Epithelial cell of prostate (primary cell): ENCODE data around the gene ECPAS.
"Not testable (repeated sequence)": the region's sequence is repeated elsewhere in the genome, so short reads cannot be mapped to it uniquely, and the experiment has no call there.

Experiments
- DNase-seq: peaks from one replicate; pipeline ENCODE4 v3.0.0-alpha.2; 2011; ENCODE audit warnings: low read depth, low spot score
- H3K27ac ChIP-seq: fragments of 450-650 bp; 2 replicates; pipeline ENCODE4 v1.5.1; 2017; ENCODE audit warnings: mild to moderate bottlenecking

The ECPAS gene

DNA sequence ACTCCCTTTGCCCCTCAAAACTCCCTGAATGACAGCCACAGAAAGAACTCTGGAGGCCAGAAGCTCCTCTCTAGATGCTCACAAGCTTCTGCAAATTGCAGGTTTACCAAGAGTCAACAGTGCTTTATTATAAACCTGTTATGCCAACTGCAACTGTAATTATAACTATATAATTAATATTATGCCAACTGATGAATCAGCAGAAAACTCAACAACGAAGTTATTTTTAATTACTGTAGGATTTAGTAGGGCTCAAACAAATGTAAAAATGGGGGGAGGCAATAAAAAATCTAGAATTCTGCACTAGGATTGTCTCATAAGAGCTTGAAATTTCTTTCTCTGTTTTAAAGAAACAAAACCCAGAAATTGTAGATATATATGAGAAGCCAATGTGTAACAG lies 117.2 kb downstream of the ECPAS start:
- no peak overlapping the region for H3K27ac ChIP-seq
- DNase-seq: no peak

DNA sequence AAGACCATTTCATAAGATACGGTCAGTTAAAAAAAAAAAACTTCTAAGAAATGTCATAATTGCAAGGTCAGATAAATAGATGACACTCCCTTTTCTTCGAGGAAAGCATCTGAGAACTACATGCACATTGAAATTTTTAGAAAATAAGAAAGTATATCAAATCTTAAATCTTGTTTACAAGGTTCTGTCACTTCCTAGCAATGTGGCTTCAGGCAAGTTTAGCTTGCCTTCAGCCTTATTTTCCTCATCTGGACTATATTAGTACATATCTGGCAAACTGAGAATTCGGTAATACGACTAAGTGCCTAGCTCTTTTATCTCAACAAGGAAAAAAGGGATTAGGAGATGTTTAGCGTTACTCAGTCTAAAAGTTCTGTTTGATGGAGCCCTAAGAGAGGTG lies 121.7 kb downstream of the ECPAS start:
- DNase-seq: no peak
- H3K27ac ChIP-seq: no peak overlapping the region

DNA sequence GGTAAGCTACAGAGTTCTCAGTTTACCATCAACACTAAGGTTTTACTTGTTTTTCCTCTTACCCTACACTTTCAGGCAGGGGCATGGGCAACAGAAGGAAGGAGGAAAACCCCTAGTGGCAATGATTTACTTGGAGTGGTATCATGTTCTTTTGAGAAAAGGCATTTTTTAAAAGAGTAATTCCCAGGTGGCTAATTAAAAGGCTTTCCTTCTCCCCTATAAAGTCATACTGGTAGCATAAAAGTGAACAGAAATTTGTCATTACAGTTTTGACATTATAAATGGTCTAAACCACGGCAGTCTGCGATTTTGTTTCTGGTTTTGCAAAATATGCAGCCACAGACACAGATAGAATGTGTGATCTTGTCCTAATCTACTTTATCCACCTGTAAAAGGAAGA lies 123.3 kb downstream of the ECPAS start:
- no peak overlapping the region for H3K27ac ChIP-seq
- DNase-seq: no peak

DNA sequence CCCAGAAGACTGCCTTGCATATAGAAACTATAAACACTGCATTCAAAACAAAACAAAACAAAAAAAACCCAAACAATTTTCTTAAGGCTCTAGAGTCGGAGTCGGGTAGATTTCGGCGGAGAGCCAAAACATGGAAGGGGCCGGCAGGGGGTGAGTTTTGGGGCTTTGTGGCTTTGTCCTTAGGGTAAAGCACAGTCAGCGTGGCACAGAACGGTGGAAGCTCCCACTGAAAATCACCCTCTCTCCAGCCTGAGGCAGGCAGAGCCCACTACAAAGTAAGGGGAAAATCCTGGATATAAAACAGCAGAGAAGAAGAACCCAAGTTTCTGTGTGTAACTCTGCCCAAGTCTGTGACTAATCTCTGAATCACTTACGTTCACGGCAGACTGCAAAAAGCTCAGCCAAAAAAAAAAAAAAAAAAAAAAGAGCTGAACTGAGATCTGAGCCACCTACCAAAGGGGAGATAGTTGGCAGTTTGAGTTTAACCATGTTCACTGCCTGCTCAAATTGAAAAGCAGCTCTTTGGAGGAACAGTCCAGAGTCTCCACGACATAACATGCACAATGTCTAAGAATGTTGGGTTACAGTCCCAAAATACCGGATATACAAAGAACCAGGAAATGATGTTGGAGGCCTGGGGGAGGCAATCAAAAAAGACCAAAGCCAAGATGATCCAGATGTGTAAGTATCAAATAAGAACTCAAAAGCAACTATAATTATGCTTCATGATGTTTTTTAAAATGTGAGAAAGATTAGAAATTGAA lies 127.5 kb downstream of the ECPAS start:
- DNase-seq: peak; percentile 60
- peak overlapping the region; percentile 26 for H3K27ac ChIP-seq

DNA sequence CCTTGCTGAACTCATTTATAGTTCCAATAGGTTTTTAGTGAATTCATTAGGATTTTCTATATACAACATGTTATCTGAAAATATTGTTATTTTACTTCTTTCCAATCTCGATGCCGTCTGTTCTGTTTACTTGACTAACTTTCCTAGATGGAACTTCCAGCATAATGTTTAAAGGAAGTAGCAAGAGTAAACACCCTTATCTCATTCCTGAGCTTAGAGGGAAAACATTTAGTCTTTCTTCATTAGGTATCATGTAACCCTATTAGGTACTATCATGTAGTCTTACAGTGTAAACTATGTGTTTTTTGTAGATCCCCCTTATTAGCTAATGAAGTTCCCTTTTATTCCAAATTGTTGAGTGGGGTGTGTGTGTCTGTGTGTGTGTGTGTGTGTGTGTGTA lies 131.6 kb downstream of the ECPAS start:
- no peak for DNase-seq
- no peak overlapping the region for H3K27ac ChIP-seq

DNA sequence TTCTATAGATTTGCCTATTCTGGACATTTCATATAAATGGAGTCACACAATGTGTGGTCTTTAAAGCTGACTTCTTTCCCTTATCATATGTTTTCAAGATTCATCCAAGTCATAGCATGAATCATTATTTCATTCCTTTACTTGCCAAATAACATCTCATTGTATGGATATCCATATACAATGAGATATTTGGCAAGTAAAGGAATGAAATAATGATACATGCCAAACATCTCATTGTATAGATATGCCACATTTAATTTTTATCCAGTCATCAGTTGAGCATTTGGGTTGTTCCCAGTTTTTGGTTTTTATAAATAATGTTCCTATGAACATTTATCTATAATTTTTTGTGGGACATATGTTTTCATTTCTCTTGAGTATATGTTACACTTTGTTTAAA lies 133.6 kb downstream of the ECPAS start:
- H3K27ac ChIP-seq: no peak overlapping the region
- no peak for DNase-seq

DNA sequence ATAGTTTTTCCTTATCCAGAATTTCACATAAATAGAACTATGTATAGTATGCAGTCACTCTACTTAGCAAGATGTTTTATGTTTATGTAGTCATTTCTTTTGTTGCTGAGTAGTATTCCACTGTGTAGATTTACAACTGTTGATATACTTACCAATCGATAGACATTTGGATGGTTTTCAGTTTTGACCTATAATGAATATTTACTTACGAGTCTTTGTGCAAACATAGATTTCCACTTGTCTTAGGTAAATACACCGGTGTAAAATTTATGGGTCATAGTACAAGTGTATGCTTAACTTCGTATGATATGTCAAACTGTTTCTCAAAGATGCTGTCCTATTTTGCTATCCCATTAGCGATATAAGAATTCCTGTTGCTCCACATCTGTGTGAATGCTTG lies 134.4 kb downstream of the ECPAS start:
- H3K27ac ChIP-seq: no peak overlapping the region
- no peak for DNase-seq

DNA sequence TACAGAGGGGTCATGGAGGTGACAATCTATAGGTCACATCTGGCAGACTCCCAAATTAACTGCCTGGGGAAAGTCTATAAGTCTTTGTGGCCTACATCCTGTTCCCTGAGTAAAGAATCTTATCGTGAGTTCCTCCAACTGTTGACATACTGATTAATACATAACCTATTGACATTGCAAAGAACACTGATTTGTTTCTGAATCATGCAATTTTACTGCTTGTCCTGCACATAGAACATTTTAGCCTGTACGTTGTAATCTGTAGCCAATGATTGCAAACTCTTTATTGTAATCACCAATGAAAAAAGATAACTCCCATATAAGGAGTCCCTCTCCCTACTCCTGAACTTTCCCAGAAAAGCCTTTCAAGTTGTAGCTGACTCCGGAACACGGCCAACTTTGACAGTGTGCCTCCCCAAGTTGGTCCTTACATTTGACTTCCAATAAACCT lies 135.3 kb downstream of the ECPAS start:
- peak; percentile 48 for DNase-seq
- H3K27ac ChIP-seq: peak overlapping the region; percentile 28

DNA sequence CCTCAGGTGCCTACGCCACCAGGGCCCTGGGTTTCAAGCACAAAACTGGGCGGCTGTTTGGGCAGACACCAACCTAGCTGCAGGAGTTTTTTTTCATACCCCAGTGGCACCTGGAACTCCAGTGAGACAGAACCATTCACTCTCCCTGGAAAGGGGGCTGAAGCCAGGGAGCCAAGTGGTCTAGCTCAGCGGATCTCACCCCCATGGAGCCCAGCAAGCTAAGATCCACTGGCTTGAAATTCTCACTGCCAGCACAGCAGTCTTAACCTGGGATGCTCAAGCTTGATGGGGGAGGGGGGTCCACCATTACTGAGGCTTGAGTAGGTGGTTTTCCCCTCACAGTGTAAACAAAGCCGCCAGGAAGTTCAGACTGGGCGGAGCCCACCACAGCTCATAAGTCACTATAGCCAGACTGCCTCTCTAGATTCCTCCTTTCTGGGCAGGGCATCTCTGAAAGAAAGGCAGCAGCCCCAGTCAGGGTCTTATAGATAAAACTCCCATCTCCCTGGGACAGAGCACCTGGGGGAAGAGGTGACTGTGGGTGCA lies 149.8 kb downstream of the ECPAS start:
- not testable (repeated sequence) for H3K27ac ChIP-seq, DNase-seq

DNA sequence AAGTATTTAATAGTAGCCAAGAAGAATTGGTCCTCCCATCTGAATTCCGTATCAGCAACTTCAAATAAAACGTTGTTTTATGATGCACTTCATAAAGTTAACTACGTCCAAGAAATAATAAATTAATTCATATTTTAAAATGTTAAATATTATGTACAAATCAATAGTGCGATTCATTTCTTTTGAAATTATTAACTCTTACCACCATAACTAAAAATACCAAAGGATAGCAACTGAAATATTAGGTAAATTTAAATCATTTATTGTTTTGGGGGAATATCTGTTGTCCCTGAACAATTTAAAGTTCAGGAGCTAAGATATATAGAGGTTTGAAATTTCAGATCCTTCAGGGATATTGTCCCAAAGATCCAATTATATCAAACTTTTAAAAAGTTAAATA lies 154.1 kb downstream of the ECPAS start, which contains the start of gene OR2K2:
TSS of gene OR2K2 (minus strand) at position 101 of the 400 bp plus-strand sequence. CDS start 1,791 bp downstream, outside the sequence.
- no peak within 1 kb of the TSS for H3K27ac ChIP-seq
- DNase-seq: no peak

DNA sequence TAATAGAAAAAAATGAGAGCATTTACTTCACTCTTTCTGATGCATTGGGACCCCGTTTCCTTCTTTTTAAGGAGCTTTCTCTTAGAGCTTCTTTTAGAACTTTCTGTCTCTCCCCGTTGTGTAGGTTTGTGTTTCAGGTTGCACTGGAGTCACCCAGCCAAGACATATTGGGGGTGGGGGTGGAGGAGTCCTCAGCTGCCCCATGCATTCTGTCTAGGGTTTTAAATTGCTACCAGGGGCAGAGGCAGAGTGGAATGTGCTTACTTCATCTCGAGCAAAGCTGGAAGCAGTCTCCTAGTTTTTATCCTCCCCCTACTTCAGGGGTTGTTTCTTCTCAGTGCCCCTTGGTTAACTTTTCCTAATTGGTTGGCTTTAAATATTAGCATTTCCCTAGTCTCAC lies 163.6 kb downstream of the ECPAS start:
- H3K27ac ChIP-seq: no peak overlapping the region
- no peak for DNase-seq

DNA sequence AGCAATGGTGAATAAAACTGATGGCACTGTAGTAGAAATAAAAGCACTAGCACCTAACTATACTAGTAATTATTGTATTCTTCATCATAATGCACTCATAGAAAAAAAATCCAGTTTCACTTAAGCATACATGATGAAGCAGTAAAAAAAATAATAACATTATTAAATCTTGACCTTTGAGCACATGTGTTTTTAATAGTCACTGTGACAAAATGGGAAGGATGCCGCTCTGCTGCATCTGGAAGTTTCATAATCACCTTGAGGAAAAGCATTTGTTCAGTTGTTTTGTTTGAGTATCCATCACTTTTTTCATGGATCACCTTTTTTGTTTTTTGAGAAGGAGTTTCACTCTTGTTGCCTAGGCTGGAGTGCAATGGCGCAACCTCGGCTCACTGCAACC lies 167.4 kb downstream of the ECPAS start:
- H3K27ac ChIP-seq: no peak overlapping the region
- DNase-seq: no peak
